HG02588 (cell line): ENCODE data around the gene PLPP1.
"Not testable (repeated sequence)": the region's sequence is repeated elsewhere in the genome, so short reads cannot be mapped to it uniquely, and the experiment has no call there.

ENCODE experiments used
- ATAC-seq: cut with Tn5 transposase; IDR thresholded peaks from one replicate; pipeline ENCODE4 v1.9.1; 2021; ENCODE audit warnings: mild to moderate bottlenecking, moderate library complexity; ENCODE audit not compliant: unreplicated experiment

Gene PLPP1

GRCh38 chr5:55546947-55547346 lies 12.2 kb upstream of the PLPP1 start:
- ATAC-seq, result no peak

GRCh38 chr5:55544341-55544740 lies 9.6 kb upstream of the PLPP1 start:
- ATAC-seq, result no peak

GRCh38 chr5:55541056-55541635 lies 6.4 kb upstream of the PLPP1 start:
- ATAC-seq, result no peak

- ATAC-seq, result no peak
Measured at GRCh38 chr5:55540525-55540924, 5.8 kb upstream of the PLPP1 start.

GRCh38 chr5:55540024-55540423 lies 5.3 kb upstream of the PLPP1 start:
- no peak for ATAC-seq

GRCh38 chr5:55538661-55539060 lies 3.9 kb upstream of the PLPP1 start:
- ATAC-seq, result no peak

- ATAC-seq, result not testable (repeated sequence)
Measured at GRCh38 chr5:55537315-55537714, 2.6 kb upstream of the PLPP1 start.

- ATAC-seq, result peak; percentile 12
Measured at GRCh38 chr5:55535199-55535905, 588 bp upstream of the PLPP1 start.

- ATAC-seq, result peak; percentile 37
Measured at GRCh38 chr5:55533521-55534435, 986 bp downstream of the PLPP1 start.

GRCh38 chr5:55530669-55531068 lies 4.1 kb downstream of the PLPP1 start:
- ATAC-seq, result no peak

- no peak for ATAC-seq
Measured at GRCh38 chr5:55524816-55525215, 9.9 kb downstream of the PLPP1 start.

GRCh38 chr5:55523293-55523692 lies 11.5 kb downstream of the PLPP1 start:
- no peak for ATAC-seq

- no peak for ATAC-seq
Measured at GRCh38 chr5:55521881-55522280, 12.9 kb downstream of the PLPP1 start.

- ATAC-seq, result no peak
Measured at GRCh38 chr5:55520117-55520839, 14.5 kb downstream of the PLPP1 start.

- ATAC-seq, result no peak
Measured at GRCh38 chr5:55518831-55519390, 15.9 kb downstream of the PLPP1 start.

- ATAC-seq, result no peak
Measured at GRCh38 chr5:55517804-55518203, 17.0 kb downstream of the PLPP1 start.

- ATAC-seq, result no peak
Measured at GRCh38 chr5:55511010-55511409, 23.8 kb downstream of the PLPP1 start.

- ATAC-seq, result no peak
Measured at GRCh38 chr5:55510523-55510880, 24.3 kb downstream of the PLPP1 start.

- no peak for ATAC-seq
Measured at GRCh38 chr5:55509796-55510522, 24.8 kb downstream of the PLPP1 start.

- no peak for ATAC-seq
Measured at GRCh38 chr5:55509097-55509496, 25.7 kb downstream of the PLPP1 start.
